Large intestine (tissue), 3 donors: ENCODE data around the gene RND1. TPM values are rescaled to one million over a fixed set of nuclear protein-coding genes. Genes with fewer than 3 reads are reported as not detected.

Experiments used
- DNase-seq, 2 donors: peaks; one replicate each; pipeline versions ENCODE4 v3.0.0 to v3.0.0-alpha.2; 2013
- H3K27ac ChIP-seq: one replicate; pipeline ENCODE4 v1.5.1; 2013; ENCODE audit warnings: low read length
- H3K27me3 ChIP-seq: 2 replicates; pipeline ENCODE4 v1.6.1; 2013; ENCODE audit warnings: low read length; ENCODE audit not compliant: control insufficient read depth, insufficient read depth
- H3K36me3 ChIP-seq: 2 replicates; pipeline ENCODE4 v1.6.1; 2013; ENCODE audit warnings: low read length; ENCODE audit not compliant: control insufficient read depth, insufficient read depth
- H3K4me1 ChIP-seq: one replicate; pipeline ENCODE4 v1.6.1; 2013; ENCODE audit warnings: low read length; ENCODE audit not compliant: control insufficient read depth, insufficient read depth
- H3K4me3 ChIP-seq: one replicate; pipeline ENCODE4 v1.5.1; 2013; ENCODE audit warnings: low read length
- H3K9me3 ChIP-seq: one replicate; pipeline ENCODE4 v1.6.1; 2013; ENCODE audit warnings: mild to moderate bottlenecking, low read depth, low read length, moderate library complexity; ENCODE audit not compliant: control insufficient read depth
- WGBS: methylation state at CpG from one replicate; pipeline ENCODE4 v1.1.5; 2013; ENCODE audit warnings: low lambda C conversion rate; ENCODE audit not compliant: insufficient coverage; 5-methylcytosine and 5-hydroxymethylcytosine counted together
- polyA plus RNA-seq: library from polyadenylated mRNA; unstranded; fragments of 120-200 nt; gene quantifications from one replicate; pipeline ENCODE4 v1.2.1, GENCODE V29; 2013

Gene RND1
- polyA plus RNA-seq, 1 donor, result 1.3 TPM

DNA sequence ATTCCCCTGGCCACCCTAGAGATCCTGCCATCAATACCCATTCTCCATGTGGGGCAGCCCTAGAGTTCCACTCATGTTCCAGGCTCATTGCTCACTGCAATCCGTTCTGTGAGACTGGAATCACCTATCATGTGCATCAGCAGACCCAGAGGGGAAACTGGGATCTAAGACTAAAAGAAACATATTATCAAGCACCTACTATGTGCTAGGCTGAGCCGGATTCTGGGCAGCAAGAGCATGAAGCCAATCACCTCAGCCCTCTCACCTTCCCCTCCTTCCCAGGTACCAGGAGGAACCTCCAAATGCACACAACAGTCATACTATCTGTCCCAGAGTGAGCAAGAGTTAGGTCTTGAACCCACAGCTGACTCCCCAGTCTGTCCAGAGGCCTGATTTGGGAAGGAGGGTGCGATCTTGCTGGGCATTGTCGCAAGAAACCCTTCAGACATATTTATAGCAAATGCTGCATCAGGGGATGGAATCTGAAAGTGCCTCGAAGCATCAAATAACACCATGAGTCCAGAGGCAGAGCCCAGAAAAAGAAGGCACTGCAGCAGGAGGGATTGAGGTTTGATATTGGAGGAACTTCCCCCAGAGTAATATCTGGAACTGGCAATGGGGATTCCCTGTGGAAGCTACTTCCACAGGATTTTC is 54.1 kb downstream of the RND1 start:
- DNase-seq, result no peak
- H3K9me3 ChIP-seq, result no peaks in the 10 kb centered on the region
- peak overlapping the region; percentile 29 for H3K27ac ChIP-seq
- H3K4me3 ChIP-seq, result no peak overlapping the region
- no peaks in the 10 kb centered on the region for H3K36me3 ChIP-seq
- H3K27me3 ChIP-seq, result no peaks in the 10 kb centered on the region
- WGBS, result no CpG with 5 or more reads among the region's 5 CpGs
- H3K4me1 ChIP-seq, result peaks cover 36% of the 10 kb centered on the region

DNA sequence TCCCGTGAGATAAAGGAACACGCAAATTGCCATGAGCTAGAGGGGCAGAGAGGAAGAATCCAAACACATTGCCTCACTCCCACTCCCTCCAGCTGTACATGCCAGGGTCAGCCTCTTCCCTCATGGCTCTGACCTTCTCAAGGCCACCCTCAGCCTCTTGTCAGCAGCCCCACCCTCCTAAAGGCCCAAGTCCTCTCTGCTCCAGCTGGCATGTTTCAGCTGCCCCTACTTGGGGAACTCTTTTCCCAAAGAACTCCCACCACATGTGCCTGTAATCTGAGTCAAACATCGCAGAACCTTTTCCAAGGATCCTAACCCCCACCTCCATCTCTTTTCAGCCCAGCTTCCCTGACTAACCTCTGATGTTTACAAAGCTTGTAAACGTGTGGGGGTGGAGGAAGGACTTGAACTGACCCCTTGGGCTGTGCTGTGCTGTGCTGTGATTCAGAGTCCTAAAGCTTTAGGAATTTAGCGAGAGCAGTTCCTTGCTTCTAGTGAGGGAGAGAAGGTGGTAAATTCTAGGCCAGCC is 54.7 kb downstream of the RND1 start:
- no CpG with 5 or more reads among the region's 5 CpGs for WGBS

DNA sequence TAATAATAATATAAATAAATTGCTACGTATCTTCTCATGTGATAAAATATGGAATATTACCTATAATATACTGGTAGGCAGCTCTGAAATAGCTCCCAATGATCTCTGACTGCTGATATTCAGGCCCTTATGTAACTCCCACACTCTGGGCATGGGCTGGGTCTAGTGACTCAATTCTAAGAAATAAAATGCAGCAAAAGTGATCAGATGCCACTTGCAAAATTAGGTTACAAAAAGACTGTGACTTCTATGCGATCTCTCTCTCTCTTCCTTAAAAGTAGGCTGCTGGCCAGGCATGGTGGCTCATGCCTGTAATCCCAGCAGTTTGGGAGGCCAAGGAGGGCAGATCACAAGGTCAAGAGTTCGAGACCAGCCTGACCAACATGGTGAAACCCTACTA is 57.7 kb downstream of the RND1 start:
- Histone ChIP-seq H3K9me3 (no peaks in the 10 kb centered on the region), H3K27me3 (no peaks in the 10 kb centered on the region)
- no peak for DNase-seq

More for the DNA sequence above, 54.7 kb downstream of the RND1 start:
- Histone ChIP-seq H3K36me3 (no peaks in the 10 kb centered on the region), H3K4me3 (no peak overlapping the region), H3K27me3 (no peaks in the 10 kb centered on the region), H3K27ac (peak overlapping the region; percentile 29), H3K4me1 (peaks cover 30% of the 10 kb centered on the region), H3K9me3 (no peaks in the 10 kb centered on the region)
- DNase-seq, result peak in 1 of 2 donors; percentile 70

More for the DNA sequence above, 57.7 kb downstream of the RND1 start:
- no peaks in the 10 kb centered on the region for H3K36me3 ChIP-seq
- H3K4me1 ChIP-seq, result peaks cover 18% of the 10 kb centered on the region
- H3K27ac ChIP-seq, result no peak overlapping the region
- no CpG with 5 or more reads among the region's 3 CpGs for whole genome bisulfite sequencing
- no peak overlapping the region for H3K4me3 ChIP-seq

Other genes with a start within 250 kb of the RND1 start
- 33.8 TPM for gene KANSL2, start 183.6 kb downstream of the RND1 start, polyA plus RNA-seq
- 20.8 TPM for gene CCNT1, start 149.2 kb downstream of the RND1 start, polyA plus RNA-seq
- 54.2 TPM for gene ADCY6, start 76.8 kb downstream of the RND1 start, polyA plus RNA-seq
- gene CACNB3, start 47.4 kb downstream of the RND1 start, polyA plus RNA-seq, result 20.6 TPM
- gene DDX23, start 13.7 kb downstream of the RND1 start, polyA plus RNA-seq, result 90.9 TPM
- 55.3 TPM for gene FKBP11, start 59.6 kb upstream of the RND1 start, polyA plus RNA-seq
- 92.4 TPM for gene ARF3, start 91.6 kb upstream of the RND1 start, polyA plus RNA-seq
- 0.33 TPM for gene WNT10B, start 105.9 kb upstream of the RND1 start, polyA plus RNA-seq
- not detected for gene WNT1, start 112.5 kb upstream of the RND1 start, polyA plus RNA-seq
- 0.43 TPM for gene DDN, start 133.5 kb upstream of the RND1 start, polyA plus RNA-seq
- 66.8 TPM for gene PRKAG1, start 152.9 kb upstream of the RND1 start, polyA plus RNA-seq
- 46.1 TPM for gene KMT2D, start 194.9 kb upstream of the RND1 start, polyA plus RNA-seq
- gene RHEBL1, start 204.1 kb upstream of the RND1 start, polyA plus RNA-seq, result 0.79 TPM
- gene DHH, start 228.9 kb upstream of the RND1 start, polyA plus RNA-seq, result 0.52 TPM
- gene LMBR1L, start 245.0 kb upstream of the RND1 start, polyA plus RNA-seq, result 111 TPM